ENCODE data around the gene PGAM4.

Gene PGAM4

DNA sequence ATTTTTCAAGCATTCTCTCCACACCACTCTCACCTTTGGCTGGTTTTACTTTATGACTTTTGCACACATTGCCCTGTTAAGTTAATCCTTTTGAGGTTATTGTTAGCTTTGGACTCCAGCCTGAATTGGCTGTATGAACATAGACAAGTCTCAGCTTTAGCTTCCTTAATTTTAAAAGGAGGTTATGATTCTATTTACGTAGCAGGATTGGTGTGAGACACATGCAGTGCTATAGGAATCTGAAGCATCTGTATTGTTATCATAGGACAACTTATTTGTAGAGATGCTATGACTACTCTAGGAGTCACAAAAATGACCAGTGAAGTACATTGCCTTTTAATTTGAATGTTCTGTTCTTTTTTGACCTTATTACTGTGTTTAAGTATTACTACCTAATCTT, 15.7 kb downstream of the PGAM4 start:
- TF ChIP-seq TAF1 (IDR thresholded peaks at IDR 0.05; ENCODE audit: low read depth) (no peak), EGR1 (IDR thresholded peaks at IDR 0.05) (no peak), YY1 (IDR thresholded peaks at IDR 0.05; ENCODE audit: low read depth) (no peak), TEAD4 (IDR thresholded peaks at IDR 0.05) (no peak), EP300 (IDR thresholded peaks at IDR 0.05; ENCODE audit: borderline replicate concordance) (no peak), FOXM1 (IDR thresholded peaks at IDR 0.05; ENCODE audit: borderline replicate concordance, low read depth) (no peak), TCF12 (IDR thresholded peaks at IDR 0.05; ENCODE audit: low read depth) (no peak)
- TF ChIP-seq, protein P1, sequence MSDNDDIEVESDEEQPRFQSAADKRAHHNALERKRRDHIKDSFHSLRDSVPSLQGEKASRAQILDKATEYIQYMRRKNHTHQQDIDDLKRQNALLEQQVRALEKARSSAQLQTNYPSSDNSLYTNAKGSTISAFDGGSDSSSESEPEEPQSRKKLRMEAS (IDR thresholded peaks at IDR 0.05): no peak
- TF ChIP-seq, protein P2, sequence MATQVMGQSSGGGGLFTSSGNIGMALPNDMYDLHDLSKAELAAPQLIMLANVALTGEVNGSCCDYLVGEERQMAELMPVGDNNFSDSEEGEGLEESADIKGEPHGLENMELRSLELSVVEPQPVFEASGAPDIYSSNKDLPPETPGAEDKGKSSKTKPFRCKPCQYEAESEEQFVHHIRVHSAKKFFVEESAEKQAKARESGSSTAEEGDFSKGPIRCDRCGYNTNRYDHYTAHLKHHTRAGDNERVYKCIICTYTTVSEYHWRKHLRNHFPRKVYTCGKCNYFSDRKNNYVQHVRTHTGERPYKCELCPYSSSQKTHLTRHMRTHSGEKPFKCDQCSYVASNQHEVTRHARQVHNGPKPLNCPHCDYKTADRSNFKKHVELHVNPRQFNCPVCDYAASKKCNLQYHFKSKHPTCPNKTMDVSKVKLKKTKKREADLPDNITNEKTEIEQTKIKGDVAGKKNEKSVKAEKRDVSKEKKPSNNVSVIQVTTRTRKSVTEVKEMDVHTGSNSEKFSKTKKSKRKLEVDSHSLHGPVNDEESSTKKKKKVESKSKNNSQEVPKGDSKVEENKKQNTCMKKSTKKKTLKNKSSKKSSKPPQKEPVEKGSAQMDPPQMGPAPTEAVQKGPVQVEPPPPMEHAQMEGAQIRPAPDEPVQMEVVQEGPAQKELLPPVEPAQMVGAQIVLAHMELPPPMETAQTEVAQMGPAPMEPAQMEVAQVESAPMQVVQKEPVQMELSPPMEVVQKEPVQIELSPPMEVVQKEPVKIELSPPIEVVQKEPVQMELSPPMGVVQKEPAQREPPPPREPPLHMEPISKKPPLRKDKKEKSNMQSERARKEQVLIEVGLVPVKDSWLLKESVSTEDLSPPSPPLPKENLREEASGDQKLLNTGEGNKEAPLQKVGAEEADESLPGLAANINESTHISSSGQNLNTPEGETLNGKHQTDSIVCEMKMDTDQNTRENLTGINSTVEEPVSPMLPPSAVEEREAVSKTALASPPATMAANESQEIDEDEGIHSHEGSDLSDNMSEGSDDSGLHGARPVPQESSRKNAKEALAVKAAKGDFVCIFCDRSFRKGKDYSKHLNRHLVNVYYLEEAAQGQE (IDR thresholded peaks at IDR 0.05; ENCODE audit: low read depth): no peak

DNA sequence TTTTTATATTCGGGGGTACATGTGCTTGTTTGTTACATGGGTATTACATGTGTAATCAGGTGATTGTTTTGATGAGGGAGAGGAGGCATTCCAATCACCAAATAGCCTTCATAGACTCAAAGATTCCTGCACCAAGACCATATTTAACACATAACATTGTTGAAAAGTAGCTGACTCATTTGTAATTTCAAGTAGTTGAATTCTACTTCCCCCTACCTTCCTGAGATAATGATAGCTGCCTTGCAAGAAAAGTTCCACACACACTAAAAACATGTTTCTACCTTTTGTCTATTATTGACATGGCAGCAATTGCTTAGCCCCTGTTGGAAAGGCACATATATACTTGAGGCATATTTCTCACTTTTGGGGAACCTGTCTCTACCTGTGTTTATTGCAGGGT, 16.1 kb downstream of the PGAM4 start:
- TF ChIP-seq, protein P3, sequence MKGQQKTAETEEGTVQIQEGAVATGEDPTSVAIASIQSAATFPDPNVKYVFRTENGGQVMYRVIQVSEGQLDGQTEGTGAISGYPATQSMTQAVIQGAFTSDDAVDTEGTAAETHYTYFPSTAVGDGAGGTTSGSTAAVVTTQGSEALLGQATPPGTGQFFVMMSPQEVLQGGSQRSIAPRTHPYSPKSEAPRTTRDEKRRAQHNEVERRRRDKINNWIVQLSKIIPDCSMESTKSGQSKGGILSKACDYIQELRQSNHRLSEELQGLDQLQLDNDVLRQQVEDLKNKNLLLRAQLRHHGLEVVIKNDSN (IDR thresholded peaks at IDR 0.05): no peak
- no peak for TF ChIP-seq YY1 (IDR thresholded peaks at IDR 0.05; ENCODE audit: low read depth)
- TF ChIP-seq FOXM1 (IDR thresholded peaks at IDR 0.05; ENCODE audit: borderline replicate concordance, low read depth): no peak
- TF ChIP-seq TCF12 (IDR thresholded peaks at IDR 0.05; ENCODE audit: low read depth): no peak
- no peak for TF ChIP-seq EP300 (IDR thresholded peaks at IDR 0.05; ENCODE audit: borderline replicate concordance)
- TF ChIP-seq TEAD4 (IDR thresholded peaks at IDR 0.05): no peak
- no peak for TF ChIP-seq CREB1 (IDR thresholded peaks at IDR 0.05; ENCODE audit: low read depth)
- no peak for TF ChIP-seq CEBPB (IDR thresholded peaks at IDR 0.05)

DNA sequence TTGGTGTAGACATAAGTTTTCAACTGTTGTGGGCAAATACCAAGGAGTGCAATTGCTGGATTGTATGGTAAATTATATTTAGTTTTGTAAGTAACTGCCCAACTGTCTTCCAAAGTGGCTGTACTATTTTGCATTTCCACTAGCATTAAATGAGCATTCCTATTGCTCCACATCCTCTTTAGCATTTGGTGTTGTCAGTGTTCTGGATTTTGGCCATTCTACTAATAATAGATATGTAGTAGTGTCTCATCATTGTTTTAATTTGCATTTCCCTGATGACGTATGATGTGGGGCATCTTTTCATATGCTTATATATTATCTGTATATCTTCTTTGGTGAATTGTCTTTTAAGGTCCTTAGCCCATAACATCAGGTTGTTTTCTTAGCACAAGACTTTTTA, 17.3 kb downstream of the PGAM4 start:
- TF ChIP-seq EGR1 (IDR thresholded peaks at IDR 0.05) (no peak), TCF12 (IDR thresholded peaks at IDR 0.05; ENCODE audit: low read depth) (no peak), ZBTB7A (IDR thresholded peaks at IDR 0.05; ENCODE audit: low read depth) (no peak), EP300 (IDR thresholded peaks at IDR 0.05; ENCODE audit: borderline replicate concordance) (no peak), RAD21 (IDR thresholded peaks at IDR 0.05; ENCODE audit: low read depth) (no peak), TEAD4 (IDR thresholded peaks at IDR 0.05) (no peak), NFIC (IDR thresholded peaks at IDR 0.05) (no peak)
- TF ChIP-seq, protein P2 (IDR thresholded peaks at IDR 0.05; ENCODE audit: low read depth): no peak
- TF ChIP-seq, protein P1 (IDR thresholded peaks at IDR 0.05): no peak

DNA sequence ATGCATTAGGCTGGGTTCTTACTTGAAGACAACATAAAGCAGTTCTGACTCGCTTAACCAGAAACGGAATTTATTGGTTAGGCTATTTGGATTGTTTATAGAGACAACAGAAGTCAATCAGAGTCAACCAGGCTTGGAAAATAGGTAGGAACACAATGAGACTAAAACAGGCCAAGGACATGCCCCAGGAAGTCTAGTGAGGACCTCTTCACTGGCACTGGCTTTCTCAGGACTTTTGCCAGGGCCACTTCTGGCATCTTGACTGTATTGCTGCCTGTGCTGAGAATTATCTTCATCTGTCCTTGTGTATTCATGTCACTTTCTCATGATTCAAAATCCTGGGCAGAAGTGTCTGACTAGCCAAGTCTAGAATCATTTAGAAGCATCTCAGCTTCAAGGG, 19.6 kb downstream of the PGAM4 start:
- TF ChIP-seq TEAD4 (IDR thresholded peaks at IDR 0.05) (no peak), CEBPB (IDR thresholded peaks at IDR 0.05) (no peak), YY1 (IDR thresholded peaks at IDR 0.05; ENCODE audit: low read depth) (no peak), RAD21 (IDR thresholded peaks at IDR 0.05; ENCODE audit: low read depth) (no peak), NFIC (IDR thresholded peaks at IDR 0.05) (no peak), FOXM1 (IDR thresholded peaks at IDR 0.05; ENCODE audit: borderline replicate concordance, low read depth) (no peak), EGR1 (IDR thresholded peaks at IDR 0.05) (no peak), CREB1 (IDR thresholded peaks at IDR 0.05; ENCODE audit: low read depth) (no peak)
- TF ChIP-seq, protein P2 (IDR thresholded peaks at IDR 0.05; ENCODE audit: low read depth): no peak
- TF ChIP-seq, protein P1 (IDR thresholded peaks at IDR 0.05): no peak
- TF ChIP-seq, protein P3 (IDR thresholded peaks at IDR 0.05): no peak

DNA sequence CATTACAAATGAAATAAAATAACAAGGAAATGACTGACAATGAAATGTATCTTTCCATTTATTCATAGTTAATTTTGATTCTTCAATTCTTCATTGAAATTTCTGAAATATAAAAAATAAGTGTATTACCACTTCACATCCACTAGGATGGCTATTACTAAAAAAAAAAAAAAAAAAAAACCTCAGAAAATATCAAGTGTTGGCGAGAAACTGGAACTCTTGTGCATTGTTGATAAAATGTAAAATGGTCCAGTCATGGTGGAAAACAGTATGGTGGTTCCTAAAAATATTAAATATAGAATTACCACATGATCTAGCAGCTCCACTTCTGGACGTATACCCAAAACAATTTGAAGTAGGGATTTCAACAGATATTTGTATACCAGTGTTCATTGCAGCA, 22.9 kb downstream of the PGAM4 start:
- no peak for TF ChIP-seq EP300 (IDR thresholded peaks at IDR 0.05; ENCODE audit: borderline replicate concordance)
- no peak for TF ChIP-seq NFIC (IDR thresholded peaks at IDR 0.05)
- TF ChIP-seq FOXM1 (IDR thresholded peaks at IDR 0.05; ENCODE audit: borderline replicate concordance, low read depth): no peak
- no peak for TF ChIP-seq CREB1 (IDR thresholded peaks at IDR 0.05; ENCODE audit: low read depth)
- no peak for TF ChIP-seq TEAD4 (IDR thresholded peaks at IDR 0.05)
- no peak for TF ChIP-seq TCF12 (IDR thresholded peaks at IDR 0.05; ENCODE audit: low read depth)
- no peak for TF ChIP-seq EGR1 (IDR thresholded peaks at IDR 0.05)
- TF ChIP-seq, protein P1 (IDR thresholded peaks at IDR 0.05): no peak
- no peak for TF ChIP-seq TAF1 (IDR thresholded peaks at IDR 0.05; ENCODE audit: low read depth)
- no peak for TF ChIP-seq RAD21 (IDR thresholded peaks at IDR 0.05; ENCODE audit: low read depth)
- TF ChIP-seq, protein P3 (IDR thresholded peaks at IDR 0.05): no peak
- TF ChIP-seq CEBPB (IDR thresholded peaks at IDR 0.05): no peak
- TF ChIP-seq YY1 (IDR thresholded peaks at IDR 0.05; ENCODE audit: low read depth): no peak
- TF ChIP-seq ZBTB7A (IDR thresholded peaks at IDR 0.05; ENCODE audit: low read depth): no peak
- TF ChIP-seq, protein P2 (IDR thresholded peaks at IDR 0.05; ENCODE audit: low read depth): no peak

Data from Ishikawa (cell line).